ENCODE data around the gene ADSS1.

GRCh38 chr14:104771374-104771773, 47.3 kb downstream of the ADSS1 start:
- TF ChIP-seq NR1H2 (CRISPR knock-in tag; IDR thresholded peaks at IDR 0.05) = no peak
- TF ChIP-seq SMAD3 (CRISPR knock-in tag; IDR thresholded peaks at IDR 0.05; ENCODE audit: borderline replicate concordance) = no peak
- no peak for TF ChIP-seq KAT7 (CRISPR knock-in tag; IDR thresholded peaks at IDR 0.05; ENCODE audit: borderline replicate concordance)
- TF ChIP-seq, protein P1, sequence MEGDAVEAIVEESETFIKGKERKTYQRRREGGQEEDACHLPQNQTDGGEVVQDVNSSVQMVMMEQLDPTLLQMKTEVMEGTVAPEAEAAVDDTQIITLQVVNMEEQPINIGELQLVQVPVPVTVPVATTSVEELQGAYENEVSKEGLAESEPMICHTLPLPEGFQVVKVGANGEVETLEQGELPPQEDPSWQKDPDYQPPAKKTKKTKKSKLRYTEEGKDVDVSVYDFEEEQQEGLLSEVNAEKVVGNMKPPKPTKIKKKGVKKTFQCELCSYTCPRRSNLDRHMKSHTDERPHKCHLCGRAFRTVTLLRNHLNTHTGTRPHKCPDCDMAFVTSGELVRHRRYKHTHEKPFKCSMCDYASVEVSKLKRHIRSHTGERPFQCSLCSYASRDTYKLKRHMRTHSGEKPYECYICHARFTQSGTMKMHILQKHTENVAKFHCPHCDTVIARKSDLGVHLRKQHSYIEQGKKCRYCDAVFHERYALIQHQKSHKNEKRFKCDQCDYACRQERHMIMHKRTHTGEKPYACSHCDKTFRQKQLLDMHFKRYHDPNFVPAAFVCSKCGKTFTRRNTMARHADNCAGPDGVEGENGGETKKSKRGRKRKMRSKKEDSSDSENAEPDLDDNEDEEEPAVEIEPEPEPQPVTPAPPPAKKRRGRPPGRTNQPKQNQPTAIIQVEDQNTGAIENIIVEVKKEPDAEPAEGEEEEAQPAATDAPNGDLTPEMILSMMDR (IDR thresholded peaks at IDR 0.05) = no peak
- TF ChIP-seq CREB1 (CRISPR knock-in tag; IDR thresholded peaks at IDR 0.05) = no peak
- no peak for TF ChIP-seq CREM (CRISPR knock-in tag; IDR thresholded peaks at IDR 0.05)
- no peak for TF ChIP-seq SP1 (CRISPR knock-in tag; conservative IDR thresholded peaks at IDR 0.05)
- TF ChIP-seq, protein P2, sequence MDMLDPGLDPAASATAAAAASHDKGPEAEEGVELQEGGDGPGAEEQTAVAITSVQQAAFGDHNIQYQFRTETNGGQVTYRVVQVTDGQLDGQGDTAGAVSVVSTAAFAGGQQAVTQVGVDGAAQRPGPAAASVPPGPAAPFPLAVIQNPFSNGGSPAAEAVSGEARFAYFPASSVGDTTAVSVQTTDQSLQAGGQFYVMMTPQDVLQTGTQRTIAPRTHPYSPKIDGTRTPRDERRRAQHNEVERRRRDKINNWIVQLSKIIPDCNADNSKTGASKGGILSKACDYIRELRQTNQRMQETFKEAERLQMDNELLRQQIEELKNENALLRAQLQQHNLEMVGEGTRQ (CRISPR knock-in tag; IDR thresholded peaks at IDR 0.05) = no peak
- TF ChIP-seq, protein P3, sequence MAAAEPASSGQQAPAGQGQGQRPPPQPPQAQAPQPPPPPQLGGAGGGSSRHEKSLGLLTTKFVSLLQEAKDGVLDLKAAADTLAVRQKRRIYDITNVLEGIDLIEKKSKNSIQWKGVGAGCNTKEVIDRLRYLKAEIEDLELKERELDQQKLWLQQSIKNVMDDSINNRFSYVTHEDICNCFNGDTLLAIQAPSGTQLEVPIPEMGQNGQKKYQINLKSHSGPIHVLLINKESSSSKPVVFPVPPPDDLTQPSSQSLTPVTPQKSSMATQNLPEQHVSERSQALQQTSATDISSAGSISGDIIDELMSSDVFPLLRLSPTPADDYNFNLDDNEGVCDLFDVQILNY (CRISPR knock-in tag; IDR thresholded peaks at IDR 0.05) = no peak
- no peak for TF ChIP-seq NR2C2 (CRISPR knock-in tag; IDR thresholded peaks at IDR 0.05)
- TF ChIP-seq ETV6 (CRISPR knock-in tag; IDR thresholded peaks at IDR 0.05) = no peak
- TF ChIP-seq, protein P4, sequence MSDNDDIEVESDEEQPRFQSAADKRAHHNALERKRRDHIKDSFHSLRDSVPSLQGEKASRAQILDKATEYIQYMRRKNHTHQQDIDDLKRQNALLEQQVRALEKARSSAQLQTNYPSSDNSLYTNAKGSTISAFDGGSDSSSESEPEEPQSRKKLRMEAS (CRISPR knock-in tag; IDR thresholded peaks at IDR 0.05) = no peak
- TF ChIP-seq, protein P5, sequence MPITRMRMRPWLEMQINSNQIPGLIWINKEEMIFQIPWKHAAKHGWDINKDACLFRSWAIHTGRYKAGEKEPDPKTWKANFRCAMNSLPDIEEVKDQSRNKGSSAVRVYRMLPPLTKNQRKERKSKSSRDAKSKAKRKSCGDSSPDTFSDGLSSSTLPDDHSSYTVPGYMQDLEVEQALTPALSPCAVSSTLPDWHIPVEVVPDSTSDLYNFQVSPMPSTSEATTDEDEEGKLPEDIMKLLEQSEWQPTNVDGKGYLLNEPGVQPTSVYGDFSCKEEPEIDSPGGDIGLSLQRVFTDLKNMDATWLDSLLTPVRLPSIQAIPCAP (CRISPR knock-in tag; IDR thresholded peaks at IDR 0.05) = no peak
